Measurements from ENCODE around the gene ZMYND10.
A peak's percentile ranks its signal among the peaks of the same experiment; 100 is the strongest.

Gene ZMYND10

GRCh38 chr3:50389414-50389767 is 43.9 kb upstream of the ZMYND10 start:
- no peak overlapping the region for H3K18ac ChIP-seq (ENCODE audit: low read depth in 1 of 2, low read length in 2 of 2)
- H3K14ac ChIP-seq (ENCODE audit: low read length in 2 of 2) = no peak overlapping the region
- WGBS = 83% methylated on average over 6 of the region's 6 CpGs
- H3K23ac ChIP-seq (ENCODE audit: low read length in 2 of 2) = no peak overlapping the region
- H3K9me3 ChIP-seq (ENCODE audit: control insufficient read depth, low read length) = no peaks in the 10 kb centered on the region
- peaks cover 30 to 56% of the 10 kb centered on the region in 2 experiments for H3K27me3 ChIP-seq (ENCODE audit: control insufficient read depth in 1 of 2, insufficient read depth in 1 of 2, low read length in 2 of 2)
- peaks cover 31% of the 10 kb centered on the region for H3K4me1 ChIP-seq (ENCODE audit: control insufficient read depth, insufficient read depth, low read depth, low read length)
- H4K91ac ChIP-seq (ENCODE audit: low read length) = no peak overlapping the region
- no peak overlapping the region for H2BK5ac ChIP-seq (ENCODE audit: low read depth, low read length, poor library complexity, severe bottlenecking)
- H3K4me3 ChIP-seq (ENCODE audit: insufficient read depth in 1 of 2, low read depth in 1 of 2, low read length in 2 of 2) = no peak overlapping the region
- H4K8ac ChIP-seq (ENCODE audit: low read length) = no peak overlapping the region
- H3K9ac ChIP-seq (ENCODE audit: low read length) = no peak overlapping the region
- no peak overlapping the region for H3K27ac ChIP-seq (ENCODE audit: low read length, poor library complexity, severe bottlenecking)
- no peak overlapping the region for H3K4me2 ChIP-seq (ENCODE audit: low read length, poor library complexity, severe bottlenecking)
- H3K79me1 ChIP-seq (replicated peaks; ENCODE audit: low read length, poor library complexity, severe bottlenecking) = no peaks in the 10 kb centered on the region
- no peak for DNase-seq
- H2AK5ac ChIP-seq (ENCODE audit: low read length, severe bottlenecking) = peak overlapping the region; percentile 55
- H3K4ac ChIP-seq (ENCODE audit: low read depth in 1 of 2, low read length in 2 of 2) = no peak overlapping the region
- no peak overlapping the region for H2BK12ac ChIP-seq (ENCODE audit: low read length in 2 of 2)
- H2BK15ac ChIP-seq (ENCODE audit: low read depth, poor library complexity, severe bottlenecking) = no peak overlapping the region
- H2BK120ac ChIP-seq (ENCODE audit: low read depth, low read length) = no peak overlapping the region
- no peak overlapping the region for H2AFZ ChIP-seq (ENCODE audit: low read depth, low read length)
- no peaks in the 10 kb centered on the region for H3K36me3 ChIP-seq (ENCODE audit: control insufficient read depth in 1 of 2, insufficient read depth in 2 of 2, low read depth in 1 of 2, low read length in 2 of 2)

GRCh38 chr3:50388720-50389413 is 43.3 kb upstream of the ZMYND10 start:
- no peak overlapping the region for H4K8ac ChIP-seq (ENCODE audit: low read length)
- H2AK5ac ChIP-seq (ENCODE audit: low read length, severe bottlenecking) = no peak overlapping the region
- no peaks in the 10 kb centered on the region for H3K9me3 ChIP-seq (ENCODE audit: control insufficient read depth, low read length)
- no peaks in the 10 kb centered on the region for H3K36me3 ChIP-seq (ENCODE audit: control insufficient read depth in 1 of 2, insufficient read depth in 2 of 2, low read depth in 1 of 2, low read length in 2 of 2)
- peak overlapping the region; percentile 43 for H3K4me2 ChIP-seq (ENCODE audit: low read length, poor library complexity, severe bottlenecking)
- H3K27me3 ChIP-seq (ENCODE audit: control insufficient read depth in 1 of 2, insufficient read depth in 1 of 2, low read length in 2 of 2) = peaks cover 29 to 60% of the 10 kb centered on the region in 2 experiments
- no peak overlapping the region for H2BK15ac ChIP-seq (ENCODE audit: low read depth, poor library complexity, severe bottlenecking)
- no peak overlapping the region for H2BK12ac ChIP-seq (ENCODE audit: low read length in 2 of 2)
- no peak overlapping the region for H3K4me3 ChIP-seq (ENCODE audit: insufficient read depth in 1 of 2, low read depth in 1 of 2, low read length in 2 of 2)
- H2BK5ac ChIP-seq (ENCODE audit: low read depth, low read length, poor library complexity, severe bottlenecking) = peak overlapping the region; percentile 3
- DNase-seq = no peak
- no peak overlapping the region for H2BK120ac ChIP-seq (ENCODE audit: low read depth, low read length)
- H3K4ac ChIP-seq (ENCODE audit: low read depth in 1 of 2, low read length in 2 of 2) = no peak overlapping the region
- peak overlapping the region; percentile 64 for H3K27ac ChIP-seq (ENCODE audit: low read length, poor library complexity, severe bottlenecking)
- no peak overlapping the region for H3K18ac ChIP-seq (ENCODE audit: low read depth in 1 of 2, low read length in 2 of 2)
- no peak overlapping the region for H3K9ac ChIP-seq (ENCODE audit: low read length)
- H3K23ac ChIP-seq (ENCODE audit: low read length in 2 of 2) = no peak overlapping the region
- H4K91ac ChIP-seq (ENCODE audit: low read length) = no peak overlapping the region
- H3K14ac ChIP-seq (ENCODE audit: low read length in 2 of 2) = no peak overlapping the region
- WGBS = 76% methylated on average over 16 of the region's 22 CpGs
- H3K4me1 ChIP-seq (ENCODE audit: control insufficient read depth, insufficient read depth, low read depth, low read length) = peaks cover 31% of the 10 kb centered on the region
- no peak overlapping the region for H2AFZ ChIP-seq (ENCODE audit: low read depth, low read length)
- no peaks in the 10 kb centered on the region for H3K79me1 ChIP-seq (replicated peaks; ENCODE audit: low read length, poor library complexity, severe bottlenecking)

DNA sequence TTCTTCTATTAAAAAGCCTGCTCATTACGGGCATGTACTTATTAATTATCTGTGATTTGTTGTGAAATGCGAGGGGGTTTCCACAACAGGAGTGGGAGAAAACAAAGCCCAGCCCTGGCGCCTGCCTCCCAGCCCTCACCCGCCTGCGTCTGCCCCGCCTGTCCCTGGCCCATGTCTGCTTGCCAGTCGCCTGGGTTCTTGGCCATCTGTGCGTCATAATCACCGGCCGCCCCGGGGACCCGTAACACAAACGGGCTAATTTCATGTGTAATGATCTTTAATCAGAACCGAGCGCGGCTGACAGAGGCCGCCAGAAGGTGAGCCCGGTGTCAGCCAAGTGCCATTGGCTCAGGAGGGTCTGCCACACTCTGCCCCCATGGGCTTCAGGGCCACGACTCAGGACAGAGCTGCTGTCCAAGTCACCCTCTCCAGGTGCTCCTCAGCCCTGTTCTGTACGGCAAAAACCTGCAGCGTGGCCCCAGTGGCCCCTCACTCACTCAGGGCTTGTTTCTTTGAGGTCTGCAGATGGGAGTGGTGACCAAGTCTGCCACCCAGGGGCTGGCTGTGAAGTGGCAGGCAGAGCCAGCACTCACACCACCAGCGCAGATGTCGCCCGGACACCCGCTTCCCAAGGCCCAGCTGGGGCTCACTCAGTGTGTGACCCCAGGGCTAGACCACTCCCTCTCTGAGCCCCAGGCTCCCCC is 42.6 kb upstream of the ZMYND10 start:
- Histone ChIP-seq H3K14ac (ENCODE audit: low read length in 2 of 2) (no peak overlapping the region), H3K79me1 (replicated peaks; ENCODE audit: low read length, poor library complexity, severe bottlenecking) (no peaks in the 10 kb centered on the region), H3K4me3 (ENCODE audit: insufficient read depth in 1 of 2, low read depth in 1 of 2, low read length in 2 of 2) (no peak overlapping the region), H3K4me2 (ENCODE audit: low read length, poor library complexity, severe bottlenecking) (peak overlapping the region; percentile 43), H2AFZ (ENCODE audit: low read depth, low read length) (no peak overlapping the region), H2AK5ac (ENCODE audit: low read length, severe bottlenecking) (peak overlapping the region; percentile 27), H3K18ac (ENCODE audit: low read depth in 1 of 2, low read length in 2 of 2) (no peak overlapping the region), H4K8ac (ENCODE audit: low read length) (no peak overlapping the region), H3K4ac (ENCODE audit: low read depth in 1 of 2, low read length in 2 of 2) (no peak overlapping the region), H4K91ac (ENCODE audit: low read length) (no peak overlapping the region), H2BK120ac (ENCODE audit: low read depth, low read length) (no peak overlapping the region), H3K27me3 (ENCODE audit: control insufficient read depth in 1 of 2, insufficient read depth in 1 of 2, low read length in 2 of 2) (peaks cover 33 to 65% of the 10 kb centered on the region in 2 experiments), H2BK5ac (ENCODE audit: low read depth, low read length, poor library complexity, severe bottlenecking) (no peak overlapping the region), H3K9me3 (ENCODE audit: control insufficient read depth, low read length) (no peaks in the 10 kb centered on the region), H3K9ac (ENCODE audit: low read length) (no peak overlapping the region), H3K27ac (ENCODE audit: low read length, poor library complexity, severe bottlenecking) (peak overlapping the region; percentile 64), H3K36me3 (ENCODE audit: control insufficient read depth in 1 of 2, insufficient read depth in 2 of 2, low read depth in 1 of 2, low read length in 2 of 2) (no peaks in the 10 kb centered on the region), H3K23ac (ENCODE audit: low read length in 2 of 2) (no peak overlapping the region), H2BK15ac (ENCODE audit: low read depth, poor library complexity, severe bottlenecking) (no peak overlapping the region), H3K4me1 (ENCODE audit: control insufficient read depth, insufficient read depth, low read depth, low read length) (peaks cover 31% of the 10 kb centered on the region), H2BK12ac (ENCODE audit: low read length in 2 of 2) (no peak overlapping the region)
- DNase-seq = peak; percentile 10
- WGBS = 80% methylated on average over 25 of the region's 25 CpGs

DNA sequence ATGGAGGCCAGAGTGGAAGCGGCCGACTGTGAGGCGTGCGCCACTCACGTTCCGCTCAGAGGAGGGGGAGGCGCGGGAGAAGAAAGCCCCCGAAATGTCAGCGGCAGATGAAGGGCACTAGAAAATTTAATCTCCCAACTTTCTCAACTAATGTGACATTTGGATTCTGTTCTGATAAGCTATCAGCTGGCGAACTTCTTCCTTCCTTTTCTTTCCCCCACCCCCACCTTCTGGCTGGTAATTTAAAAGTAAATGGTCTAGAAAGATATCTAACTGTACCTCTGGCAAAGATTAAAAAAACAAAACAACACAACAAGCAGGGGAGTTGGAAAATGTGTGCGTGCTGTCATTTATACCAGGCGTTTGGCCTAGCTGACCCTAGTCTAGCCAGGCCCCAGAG is 40.2 kb upstream of the ZMYND10 start:
- 82% methylated on average over 9 of the region's 13 CpGs for WGBS
- Histone ChIP-seq H3K14ac (ENCODE audit: low read length in 2 of 2) (no peak overlapping the region), H3K18ac (ENCODE audit: low read depth in 1 of 2, low read length in 2 of 2) (no peak overlapping the region), H3K9me3 (ENCODE audit: control insufficient read depth, low read length) (no peaks in the 10 kb centered on the region), H3K4me2 (ENCODE audit: low read length, poor library complexity, severe bottlenecking) (no peak overlapping the region), H3K9ac (ENCODE audit: low read length) (no peak overlapping the region), H3K27ac (ENCODE audit: low read length, poor library complexity, severe bottlenecking) (no peak overlapping the region), H2AK5ac (ENCODE audit: low read length, severe bottlenecking) (no peak overlapping the region), H3K27me3 (ENCODE audit: control insufficient read depth in 1 of 2, insufficient read depth in 1 of 2, low read length in 2 of 2) (peaks cover 19 to 54% of the 10 kb centered on the region in 2 experiments), H3K4ac (ENCODE audit: low read depth in 1 of 2, low read length in 2 of 2) (no peak overlapping the region), H2BK15ac (ENCODE audit: low read depth, poor library complexity, severe bottlenecking) (no peak overlapping the region), H2AFZ (ENCODE audit: low read depth, low read length) (no peak overlapping the region), H2BK120ac (ENCODE audit: low read depth, low read length) (no peak overlapping the region), H2BK12ac (ENCODE audit: low read length in 2 of 2) (no peak overlapping the region), H3K79me1 (replicated peaks; ENCODE audit: low read length, poor library complexity, severe bottlenecking) (no peaks in the 10 kb centered on the region), H3K23ac (ENCODE audit: low read length in 2 of 2) (no peak overlapping the region), H3K36me3 (ENCODE audit: control insufficient read depth in 1 of 2, insufficient read depth in 2 of 2, low read depth in 1 of 2, low read length in 2 of 2) (no peaks in the 10 kb centered on the region), H4K91ac (ENCODE audit: low read length) (no peak overlapping the region), H4K8ac (ENCODE audit: low read length) (no peak overlapping the region), H3K4me3 (ENCODE audit: insufficient read depth in 1 of 2, low read depth in 1 of 2, low read length in 2 of 2) (no peak overlapping the region), H2BK5ac (ENCODE audit: low read depth, low read length, poor library complexity, severe bottlenecking) (no peak overlapping the region), H3K4me1 (ENCODE audit: control insufficient read depth, insufficient read depth, low read depth, low read length) (peaks cover 29% of the 10 kb centered on the region)
- DNase-seq = no peak

Measured in mesenchymal stem cell (in vitro differentiated cells and primary cell).